ENCODE results near the gene HAAO. TPM values are rescaled to one million over a fixed set of nuclear protein-coding genes. Genes with fewer than 3 reads are reported as not detected.

HAAO gene
- total RNA-seq, 1 experiment from 2014 or later, result 8.0 TPM

DNA sequence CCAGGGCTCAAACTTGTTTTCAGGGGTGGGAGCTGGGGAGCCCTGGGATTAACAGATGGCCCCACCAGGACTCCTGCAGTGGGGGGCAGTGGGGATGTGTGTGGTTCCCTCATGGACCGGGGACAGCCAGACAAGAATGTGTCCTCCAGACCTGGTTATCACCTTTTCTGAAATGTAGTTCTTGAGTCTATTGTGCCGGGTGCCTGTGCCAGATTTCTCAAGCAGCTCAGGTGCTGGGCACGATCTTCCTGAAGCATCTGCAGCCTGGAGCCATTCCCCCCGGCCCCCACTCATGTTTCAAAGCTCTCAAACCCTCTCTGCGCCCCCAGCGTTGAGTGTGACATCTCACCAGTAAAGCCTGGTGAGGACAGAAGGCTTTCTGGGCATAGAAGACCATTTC, 48.4 kb upstream of the HAAO start (continued):
- TF ChIP-seq, protein P1, sequence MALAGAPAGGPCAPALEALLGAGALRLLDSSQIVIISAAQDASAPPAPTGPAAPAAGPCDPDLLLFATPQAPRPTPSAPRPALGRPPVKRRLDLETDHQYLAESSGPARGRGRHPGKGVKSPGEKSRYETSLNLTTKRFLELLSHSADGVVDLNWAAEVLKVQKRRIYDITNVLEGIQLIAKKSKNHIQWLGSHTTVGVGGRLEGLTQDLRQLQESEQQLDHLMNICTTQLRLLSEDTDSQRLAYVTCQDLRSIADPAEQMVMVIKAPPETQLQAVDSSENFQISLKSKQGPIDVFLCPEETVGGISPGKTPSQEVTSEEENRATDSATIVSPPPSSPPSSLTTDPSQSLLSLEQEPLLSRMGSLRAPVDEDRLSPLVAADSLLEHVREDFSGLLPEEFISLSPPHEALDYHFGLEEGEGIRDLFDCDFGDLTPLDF (CRISPR knock-in tag; IDR thresholded peaks at IDR 0.05), result no peak
- TF ChIP-seq, protein P2, sequence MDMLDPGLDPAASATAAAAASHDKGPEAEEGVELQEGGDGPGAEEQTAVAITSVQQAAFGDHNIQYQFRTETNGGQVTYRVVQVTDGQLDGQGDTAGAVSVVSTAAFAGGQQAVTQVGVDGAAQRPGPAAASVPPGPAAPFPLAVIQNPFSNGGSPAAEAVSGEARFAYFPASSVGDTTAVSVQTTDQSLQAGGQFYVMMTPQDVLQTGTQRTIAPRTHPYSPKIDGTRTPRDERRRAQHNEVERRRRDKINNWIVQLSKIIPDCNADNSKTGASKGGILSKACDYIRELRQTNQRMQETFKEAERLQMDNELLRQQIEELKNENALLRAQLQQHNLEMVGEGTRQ (CRISPR knock-in tag; IDR thresholded peaks at IDR 0.05), result no peak
- no peak for TF ChIP-seq SMAD3 (CRISPR knock-in tag; IDR thresholded peaks at IDR 0.05; ENCODE audit: borderline replicate concordance)

GRCh38 chr2:42839809-42840501, 47.6 kb upstream of the HAAO start:
- no peak for ATAC-seq
- POLR2A ChIA-PET, result no interaction called here
- no peak for DNase-seq (ENCODE audit: low spot score)
- H3K27ac Mint-ChIP-seq, result no peak overlapping the region
- peaks cover 8% of the 10 kb centered on the region for H3K9me3 Mint-ChIP-seq
- H3K4me3 Mint-ChIP-seq, result no peak overlapping the region
- no peaks in the 10 kb centered on the region for H3K36me3 Mint-ChIP-seq
- no peaks in the 10 kb centered on the region for H3K4me1 Mint-ChIP-seq
- CTCF ChIA-PET, result no interaction called here
- TF ChIP-seq FOXP1 (CRISPR knock-in tag; IDR thresholded peaks at IDR 0.05; ENCODE audit: borderline replicate concordance) (no peak), CREB1 (CRISPR knock-in tag; IDR thresholded peaks at IDR 0.05) (no peak), CTCF (IDR thresholded peaks at IDR 0.05) (no peak), FOXP4 (CRISPR knock-in tag; IDR thresholded peaks at IDR 0.05) (no peak), PRRX2 (CRISPR knock-in tag; IDR thresholded peaks at IDR 0.05) (no peak), NFYB (CRISPR knock-in tag; conservative IDR thresholded peaks at IDR 0.05; ENCODE audit: low read depth) (no peak), MXD4 (CRISPR knock-in tag; IDR thresholded peaks at IDR 0.05; ENCODE audit: borderline replicate concordance) (no peak), JAZF1 (CRISPR knock-in tag; IDR thresholded peaks at IDR 0.05) (no peak), GTF2I (CRISPR knock-in tag; conservative IDR thresholded peaks at IDR 0.05) (no peak), IRF2 (CRISPR knock-in tag; IDR thresholded peaks at IDR 0.05; ENCODE audit: borderline replicate concordance, low read depth) (no peak), ZNF219 (CRISPR knock-in tag; IDR thresholded peaks at IDR 0.05; ENCODE audit: borderline replicate concordance) (no peak), TP53 (CRISPR knock-in tag; IDR thresholded peaks at IDR 0.05) (no peak)
- TF ChIP-seq, protein P3, sequence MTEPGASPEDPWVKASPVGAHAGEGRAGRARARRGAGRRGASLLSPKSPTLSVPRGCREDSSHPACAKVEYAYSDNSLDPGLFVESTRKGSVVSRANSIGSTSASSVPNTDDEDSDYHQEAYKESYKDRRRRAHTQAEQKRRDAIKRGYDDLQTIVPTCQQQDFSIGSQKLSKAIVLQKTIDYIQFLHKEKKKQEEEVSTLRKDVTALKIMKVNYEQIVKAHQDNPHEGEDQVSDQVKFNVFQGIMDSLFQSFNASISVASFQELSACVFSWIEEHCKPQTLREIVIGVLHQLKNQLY (CRISPR knock-in tag; IDR thresholded peaks at IDR 0.05), result no peak
- TF ChIP-seq, protein P4, sequence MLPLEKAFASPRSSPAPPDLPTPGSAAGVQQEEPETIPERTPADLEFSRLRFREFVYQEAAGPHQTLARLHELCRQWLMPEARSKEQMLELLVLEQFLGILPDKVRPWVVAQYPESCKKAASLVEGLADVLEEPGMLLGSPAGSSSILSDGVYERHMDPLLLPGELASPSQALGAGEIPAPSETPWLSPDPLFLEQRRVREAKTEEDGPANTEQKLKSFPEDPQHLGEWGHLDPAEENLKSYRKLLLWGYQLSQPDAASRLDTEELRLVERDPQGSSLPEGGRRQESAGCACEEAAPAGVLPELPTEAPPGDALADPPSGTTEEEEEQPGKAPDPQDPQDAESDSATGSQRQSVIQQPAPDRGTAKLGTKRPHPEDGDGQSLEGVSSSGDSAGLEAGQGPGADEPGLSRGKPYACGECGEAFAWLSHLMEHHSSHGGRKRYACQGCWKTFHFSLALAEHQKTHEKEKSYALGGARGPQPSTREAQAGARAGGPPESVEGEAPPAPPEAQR (CRISPR knock-in tag; IDR thresholded peaks at IDR 0.05), result no peak
- TF ChIP-seq, protein P5, sequence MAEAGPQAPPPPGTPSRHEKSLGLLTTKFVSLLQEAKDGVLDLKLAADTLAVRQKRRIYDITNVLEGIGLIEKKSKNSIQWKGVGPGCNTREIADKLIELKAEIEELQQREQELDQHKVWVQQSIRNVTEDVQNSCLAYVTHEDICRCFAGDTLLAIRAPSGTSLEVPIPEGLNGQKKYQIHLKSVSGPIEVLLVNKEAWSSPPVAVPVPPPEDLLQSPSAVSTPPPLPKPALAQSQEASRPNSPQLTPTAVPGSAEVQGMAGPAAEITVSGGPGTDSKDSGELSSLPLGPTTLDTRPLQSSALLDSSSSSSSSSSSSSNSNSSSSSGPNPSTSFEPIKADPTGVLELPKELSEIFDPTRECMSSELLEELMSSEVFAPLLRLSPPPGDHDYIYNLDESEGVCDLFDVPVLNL (CRISPR knock-in tag; IDR thresholded peaks at IDR 0.05; ENCODE audit: borderline replicate concordance, low read depth), result no peak
- H3K27me3 Mint-ChIP-seq (ENCODE audit: low read depth), result no peaks in the 10 kb centered on the region

Measured in WTC11 (cell line).